ENCODE results near the gene LALBA.
A peak's percentile ranks its signal among the peaks of the same experiment; 100 is the strongest.

The LALBA gene

GRCh38 chr12:48569946-48570345 lies at the start of gene LALBA:
Gene LALBA, minus strand, starts transcription at chr12:48570046. Its CDS starts 26 bp downstream, at chr12:48570020.
- Histone ChIP-seq H3K36me3 (replicated peaks) (no peaks in the 10 kb centered on the region), H3K4me3 (no peak within 1 kb of the TSS), H3K4me1 (no peaks in the 10 kb centered on the region), H3K27me3 (ENCODE audit: low read depth) (peaks cover 3% of the 10 kb centered on the region), H3K9me3 (no peaks in the 10 kb centered on the region; the same call in 1 of the 2 replicates)
- no peak for DNase-seq (ENCODE audit: low spot score in 2 of 2)
- in situ Hi-C loops (cut with MboI; ENCODE audit: low sequenced_read_pairs), result no loop called here

- in situ Hi-C loops (cut with MboI; ENCODE audit: low sequenced_read_pairs), result loop anchor here (5.0 kb wide), 1 partner anchor 76 kb away; no protein-coding TSS in a partner anchor
- Histone ChIP-seq H3K9me3 (peaks cover 8% of the 10 kb centered on the region; the same call in 1 of the 2 replicates), H3K36me3 (replicated peaks) (no peaks in the 10 kb centered on the region), H3K4me3 (no peak overlapping the region), H3K27me3 (ENCODE audit: low read depth) (peaks cover 2% of the 10 kb centered on the region; the same call in 1 of the 2 replicates), H3K4me1 (no peaks in the 10 kb centered on the region)
- peak; percentile 61 to 86 for DNase-seq (ENCODE audit: low spot score in 2 of 2)
Measured at GRCh38 chr12:48618541-48618940, 48.7 kb upstream of the LALBA start.

GRCh38 chr12:48615681-48616080 lies 45.8 kb upstream of the LALBA start:
- H3K9me3 ChIP-seq, result peaks cover 8% of the 10 kb centered on the region; the same call in 1 of the 2 replicates
- peaks cover 2% of the 10 kb centered on the region; the same call in 1 of the 2 replicates for H3K27me3 ChIP-seq (ENCODE audit: low read depth)
- no peaks in the 10 kb centered on the region for H3K36me3 ChIP-seq (replicated peaks)
- H3K4me3 ChIP-seq, result no peak overlapping the region
- H3K4me1 ChIP-seq, result no peaks in the 10 kb centered on the region
- in situ Hi-C loops (cut with MboI; ENCODE audit: low sequenced_read_pairs), result loop anchor here (5.0 kb wide), 1 partner anchor 73 kb away; no protein-coding TSS in a partner anchor
- DNase-seq (ENCODE audit: low spot score in 2 of 2), result no peak

- Histone ChIP-seq H3K4me1 (no peaks in the 10 kb centered on the region), H3K9me3 (peaks cover 13% of the 10 kb centered on the region; the same call in 1 of the 2 replicates), H3K27me3 (ENCODE audit: low read depth) (peaks cover 2% of the 10 kb centered on the region; the same call in 1 of the 2 replicates), H3K36me3 (replicated peaks) (no peaks in the 10 kb centered on the region), H3K4me3 (no peak overlapping the region)
- DNase-seq (ENCODE audit: low spot score in 2 of 2), result no peak
- in situ Hi-C loops (cut with MboI; ENCODE audit: low sequenced_read_pairs), result no loop called here
Measured at GRCh38 chr12:48613321-48613720, 43.5 kb upstream of the LALBA start.

- no peaks in the 10 kb centered on the region for H3K36me3 ChIP-seq (replicated peaks)
- peak; percentile 19 to 41 for DNase-seq (ENCODE audit: low spot score in 2 of 2)
- in situ Hi-C loops (cut with MboI; ENCODE audit: low sequenced_read_pairs), result no loop called here
- H3K4me1 ChIP-seq, result peaks cover 21% of the 10 kb centered on the region
- H3K9me3 ChIP-seq, result peaks cover 14% of the 10 kb centered on the region
- H3K4me3 ChIP-seq, result no peak overlapping the region
- no peaks in the 10 kb centered on the region for H3K27me3 ChIP-seq (ENCODE audit: low read depth)
Measured at GRCh38 chr12:48602192-48602989, 32.5 kb upstream of the LALBA start.

GRCh38 chr12:48601013-48601756 lies 31.3 kb upstream of the LALBA start:
- Histone ChIP-seq H3K36me3 (replicated peaks) (no peaks in the 10 kb centered on the region), H3K27me3 (ENCODE audit: low read depth) (no peaks in the 10 kb centered on the region), H3K4me3 (no peak overlapping the region), H3K4me1 (peaks cover 21% of the 10 kb centered on the region), H3K9me3 (peaks cover 11% of the 10 kb centered on the region)
- in situ Hi-C loops (cut with MboI; ENCODE audit: low sequenced_read_pairs), result no loop called here
- peak; percentile 95 for DNase-seq (ENCODE audit: low spot score in 2 of 2)

- Histone ChIP-seq H3K27me3 (ENCODE audit: low read depth) (no peaks in the 10 kb centered on the region), H3K9me3 (peaks cover 11% of the 10 kb centered on the region), H3K4me3 (no peak overlapping the region), H3K36me3 (replicated peaks) (no peaks in the 10 kb centered on the region), H3K4me1 (peaks cover 21% of the 10 kb centered on the region)
- in situ Hi-C loops (cut with MboI; ENCODE audit: low sequenced_read_pairs), result no loop called here
- no peak for DNase-seq (ENCODE audit: low spot score in 2 of 2)
Measured at GRCh38 chr12:48600552-48600951, 30.7 kb upstream of the LALBA start.

GRCh38 chr12:48592591-48593086 lies 22.8 kb upstream of the LALBA start:
- DNase-seq (ENCODE audit: low spot score in 2 of 2), result no peak
- in situ Hi-C loops (cut with MboI; ENCODE audit: low sequenced_read_pairs), result no loop called here
- Histone ChIP-seq H3K4me1 (0 out of 2 replicates have a peak, but pooled peaks cover 2% of the 10 kb centered on the region), H3K36me3 (replicated peaks) (no peaks in the 10 kb centered on the region), H3K27me3 (ENCODE audit: low read depth) (no peaks in the 10 kb centered on the region), H3K4me3 (no peak overlapping the region), H3K9me3 (no peaks in the 10 kb centered on the region)

GRCh38 chr12:48586361-48586760 lies 16.5 kb upstream of the LALBA start:
- in situ Hi-C loops (cut with MboI; ENCODE audit: low sequenced_read_pairs), result no loop called here
- Histone ChIP-seq H3K27me3 (ENCODE audit: low read depth) (no peaks in the 10 kb centered on the region), H3K9me3 (no peaks in the 10 kb centered on the region), H3K4me3 (no peak overlapping the region), H3K36me3 (replicated peaks) (no peaks in the 10 kb centered on the region), H3K4me1 (0 out of 2 replicates have a peak, but pooled peaks cover 2% of the 10 kb centered on the region)
- no peak for DNase-seq (ENCODE audit: low spot score in 2 of 2)

GRCh38 chr12:48583728-48584127 lies 13.9 kb upstream of the LALBA start:
- Histone ChIP-seq H3K36me3 (replicated peaks) (no peaks in the 10 kb centered on the region), H3K4me1 (0 out of 2 replicates have a peak, but pooled peaks cover 2% of the 10 kb centered on the region), H3K9me3 (no peaks in the 10 kb centered on the region), H3K27me3 (ENCODE audit: low read depth) (no peaks in the 10 kb centered on the region), H3K4me3 (no peak overlapping the region)
- no peak for DNase-seq (ENCODE audit: low spot score in 2 of 2)
- in situ Hi-C loops (cut with MboI; ENCODE audit: low sequenced_read_pairs), result no loop called here

GRCh38 chr12:48580831-48581230 lies 11.0 kb upstream of the LALBA start:
- H3K4me1 ChIP-seq, result no peaks in the 10 kb centered on the region
- in situ Hi-C loops (cut with MboI; ENCODE audit: low sequenced_read_pairs), result no loop called here

GRCh38 chr12:48572326-48572725 lies 2.5 kb upstream of the LALBA start:
- Histone ChIP-seq H3K27me3 (ENCODE audit: low read depth) (no peaks in the 10 kb centered on the region), H3K9me3 (no peaks in the 10 kb centered on the region; the same call in 1 of the 2 replicates), H3K36me3 (replicated peaks) (no peaks in the 10 kb centered on the region), H3K4me1 (no peaks in the 10 kb centered on the region), H3K4me3 (no peak overlapping the region)
- DNase-seq (ENCODE audit: low spot score in 2 of 2), result no peak
- in situ Hi-C loops (cut with MboI; ENCODE audit: low sequenced_read_pairs), result no loop called here

More at GRCh38 chr12:48580831-48581230, 11.0 kb upstream of the LALBA start:
- DNase-seq (ENCODE audit: low spot score in 2 of 2), result no peak
- Histone ChIP-seq H3K9me3 (no peaks in the 10 kb centered on the region), H3K27me3 (ENCODE audit: low read depth) (no peaks in the 10 kb centered on the region), H3K36me3 (replicated peaks) (no peaks in the 10 kb centered on the region), H3K4me3 (no peak overlapping the region)

GRCh38 chr12:48567731-48568130 lies 2.1 kb downstream of the LALBA start:
- no peaks in the 10 kb centered on the region for H3K4me1 ChIP-seq
- no peaks in the 10 kb centered on the region for H3K36me3 ChIP-seq (replicated peaks)
- H3K4me3 ChIP-seq, result no peak overlapping the region
- no peaks in the 10 kb centered on the region; the same call in 1 of the 2 replicates for H3K9me3 ChIP-seq
- DNase-seq (ENCODE audit: low spot score in 2 of 2), result no peak
- in situ Hi-C loops (cut with MboI; ENCODE audit: low sequenced_read_pairs), result no loop called here
- peaks cover 3% of the 10 kb centered on the region for H3K27me3 ChIP-seq (ENCODE audit: low read depth)

Measured in HAP-1 (cell line).